Astrocyte of the cerebellum (primary cell): ENCODE data around the gene QRFPR.

Experiments
- DNase-seq: peaks from one replicate; pipeline ENCODE4 v3.0.0-alpha.2; 2011; ENCODE audit warnings: low read depth
- H3K4me3 ChIP-seq: 2 replicates; pipeline ENCODE4 v1.5.1; 2011; ENCODE audit warnings: mild to moderate bottlenecking, low read depth, low read length, moderate library complexity
- CTCF ChIP-seq: IDR thresholded peaks from 2 replicates; pipeline ENCODE4 v1.5.1; 2012; ENCODE audit warnings: low read length, low read depth, moderate library complexity, mild to moderate bottlenecking; ENCODE audit errors: missing control alignments
- in situ Hi-C: cut with HindIII; loops from 2 replicates; pipeline ENCODE4 v1.10.0; 2017; ENCODE audit warnings: low sequenced_read_pairs

QRFPR gene

DNA sequence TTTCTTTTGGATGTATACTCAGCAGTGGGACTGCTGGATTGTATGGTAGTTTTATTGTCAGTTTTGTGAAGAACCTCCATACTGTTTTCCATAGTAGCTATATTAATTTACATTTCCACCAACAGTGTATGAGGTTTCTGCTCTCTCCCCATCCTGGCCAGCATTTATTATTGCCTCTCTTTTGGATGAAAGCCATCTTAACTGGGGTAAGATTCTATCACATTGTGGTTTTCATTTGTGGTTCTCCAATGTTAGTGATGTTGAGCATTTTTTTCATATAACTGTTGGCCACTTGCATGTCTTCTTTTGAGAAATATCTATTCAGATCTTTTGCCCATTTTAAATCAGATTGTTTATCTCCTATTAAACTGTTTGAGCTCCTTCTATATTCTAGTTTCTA lies 27.6 kb downstream of the QRFPR start:
- no peak overlapping the region for H3K4me3 ChIP-seq
- peak; percentile 40 for DNase-seq
- no peak for TF ChIP-seq CTCF
- in situ Hi-C loops, result no loop called here

DNA sequence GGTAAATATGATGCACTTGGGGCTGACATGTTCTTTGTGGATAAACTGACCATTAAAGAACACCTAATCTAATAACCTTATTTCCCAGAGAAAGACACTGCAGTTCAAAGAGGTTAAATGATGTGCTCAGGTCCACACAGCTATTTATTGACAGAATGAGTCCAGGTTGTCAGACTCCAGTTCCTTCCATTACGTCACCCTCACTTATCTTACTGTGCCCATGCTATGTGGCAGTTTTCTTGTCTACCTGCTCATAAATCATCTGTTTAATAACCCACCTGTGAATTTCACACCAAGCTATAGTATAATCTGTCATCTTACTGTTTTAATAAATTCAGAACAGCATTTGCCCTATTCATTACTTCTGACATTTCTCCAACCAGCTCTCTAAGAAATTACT lies 36.7 kb downstream of the QRFPR start:
- in situ Hi-C loops, result no loop called here
- no peak overlapping the region for H3K4me3 ChIP-seq
- DNase-seq, result no peak
- no peak for TF ChIP-seq CTCF

- no peak for TF ChIP-seq CTCF
- no peak for DNase-seq
- no peak overlapping the region for H3K4me3 ChIP-seq
- in situ Hi-C loops, result no loop called here
Observed at GRCh38 chr4:121340247-121340646, 40.6 kb downstream of the QRFPR start.

GRCh38 chr4:121339824-121340223 lies 41.0 kb downstream of the QRFPR start:
- H3K4me3 ChIP-seq, result no peak overlapping the region
- in situ Hi-C loops, result no loop called here
- no peak for TF ChIP-seq CTCF
- DNase-seq, result no peak

DNA sequence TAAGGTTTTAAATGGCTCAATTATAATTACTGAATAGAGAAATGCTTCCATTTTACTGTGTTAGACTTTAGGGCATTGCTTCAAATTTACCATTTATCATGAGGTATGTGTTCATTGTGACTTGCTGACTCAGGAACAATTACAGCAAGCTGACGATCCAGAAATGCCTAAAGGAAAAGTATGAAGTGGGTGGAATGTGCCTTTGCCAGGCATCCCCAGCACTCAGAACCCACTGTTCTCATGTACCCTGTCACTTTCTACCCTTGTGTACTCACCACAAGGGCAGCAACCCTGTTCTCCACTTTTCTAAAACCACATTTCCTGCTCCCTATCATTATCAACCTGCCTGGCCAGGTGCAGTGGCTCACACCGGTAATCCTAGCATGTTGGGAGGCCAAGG lies 41.5 kb downstream of the QRFPR start:
- no peak for DNase-seq
- no peak overlapping the region for H3K4me3 ChIP-seq
- TF ChIP-seq CTCF, result no peak
- in situ Hi-C loops, result no loop called here

DNA sequence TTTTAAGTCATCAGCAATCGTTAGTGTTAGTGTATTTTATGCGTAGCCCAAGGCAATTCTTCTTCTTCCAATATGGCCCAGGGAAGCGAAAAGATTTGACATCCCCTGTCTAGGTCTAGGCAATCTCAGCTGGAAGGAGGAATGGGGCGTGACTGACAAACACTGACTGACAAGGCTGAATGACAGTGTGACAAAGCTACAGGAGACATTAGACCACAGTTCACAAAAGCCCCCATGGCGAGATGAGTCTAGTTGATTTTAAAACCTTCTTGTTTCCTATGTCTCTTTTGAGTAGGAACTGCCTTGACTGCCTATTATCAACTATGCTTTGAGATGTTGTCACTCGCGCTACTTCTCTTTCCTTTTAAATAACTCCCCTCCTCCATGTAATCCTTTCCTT lies 42.3 kb downstream of the QRFPR start:
- no peak for DNase-seq
- no peak overlapping the region for H3K4me3 ChIP-seq
- in situ Hi-C loops, result no loop called here
- no peak for TF ChIP-seq CTCF

GRCh38 chr4:121336706-121337105 lies 44.1 kb downstream of the QRFPR start:
- no peak overlapping the region for H3K4me3 ChIP-seq
- DNase-seq, result no peak
- TF ChIP-seq CTCF, result no peak
- in situ Hi-C loops, result no loop called here
